C4-2B (cell line): ENCODE measurements around the gene EFNA3.

ENCODE experiments used
- H3K27ac ChIP-seq: fragments of 450-650 bp; 2 replicates; pipeline ENCODE4 v1.5.1; 2017
- CTCF ChIP-seq: fragments of 450-650 bp; conservative IDR thresholded peaks from 2 replicates; pipeline ENCODE4 v1.5.1; 2017; ENCODE audit warnings: mild to moderate bottlenecking
- ZFX ChIP-seq: fragments of 450-650 bp; IDR thresholded peaks from 2 replicates; pipeline ENCODE4 v1.6.1; 2017

EFNA3 gene

GRCh38 chr1:155120253-155120652 lies 41.6 kb downstream of the EFNA3 start:
- peak overlapping the region; percentile 39 for H3K27ac ChIP-seq
- TF ChIP-seq CTCF = no peak
- no peak for TF ChIP-seq ZFX

- H3K27ac ChIP-seq = peak overlapping the region; percentile 39; the same call in 1 of the 2 replicates
- no peak for TF ChIP-seq ZFX
- TF ChIP-seq CTCF = no peak
Observed at GRCh38 chr1:155121249-155121648, 42.6 kb downstream of the EFNA3 start.

DNA sequence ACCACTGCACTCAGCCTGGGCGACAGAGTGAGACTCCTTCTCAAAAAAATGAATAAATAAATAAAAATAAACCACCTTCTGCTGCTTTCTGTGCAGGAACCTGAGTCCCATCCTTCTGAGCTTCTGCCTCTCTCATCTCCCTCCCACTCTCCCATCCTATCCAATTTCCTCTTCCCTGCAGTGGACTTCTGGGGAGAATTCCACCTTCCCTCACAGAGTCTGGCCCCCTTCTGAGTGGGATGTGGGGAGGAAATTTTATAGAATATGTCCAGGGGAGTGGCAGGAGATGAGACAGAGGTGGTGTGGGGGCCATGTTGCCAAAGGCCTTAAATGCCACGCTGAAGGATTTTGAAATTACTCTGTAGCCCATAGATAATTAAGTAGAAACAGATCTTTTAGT lies 43.7 kb downstream of the EFNA3 start:
- H3K27ac ChIP-seq = no peak overlapping the region
- TF ChIP-seq ZFX = no peak
- no peak for TF ChIP-seq CTCF

GRCh38 chr1:155123801-155124200 lies 45.2 kb downstream of the EFNA3 start:
- TF ChIP-seq CTCF = no peak
- no peak for TF ChIP-seq ZFX
- H3K27ac ChIP-seq = peak overlapping the region; percentile 95

- TF ChIP-seq CTCF = no peak
- TF ChIP-seq ZFX = no peak
- H3K27ac ChIP-seq = peak overlapping the region; percentile 95
Observed at GRCh38 chr1:155124503-155125463, 46.1 kb downstream of the EFNA3 start.

DNA sequence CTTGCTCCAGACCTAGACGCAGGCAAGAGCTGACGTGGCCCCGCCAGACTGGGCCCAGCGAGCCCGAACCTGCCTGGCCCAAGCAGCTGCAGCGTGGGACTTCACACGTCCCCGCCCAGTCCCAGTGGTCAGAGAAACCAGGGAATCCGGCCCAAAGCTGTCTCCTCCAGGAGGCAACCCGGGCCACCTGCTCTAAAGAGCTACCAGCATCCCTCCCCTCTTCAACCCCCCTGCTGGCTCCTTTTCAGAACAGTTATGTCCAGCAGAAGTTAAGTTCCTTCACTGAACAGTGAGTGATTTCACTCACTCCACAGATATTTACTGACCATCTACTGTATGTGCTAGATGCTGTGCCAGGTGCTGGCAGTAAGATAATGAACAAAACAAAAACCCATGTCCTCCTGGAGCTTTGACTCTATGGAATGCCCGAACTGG lies 46.9 kb downstream of the EFNA3 start:
- H3K27ac ChIP-seq = peak overlapping the region; percentile 95
- TF ChIP-seq ZFX (no peak), CTCF (no peak)

- H3K27ac ChIP-seq = peak overlapping the region; percentile 95
- TF ChIP-seq CTCF (no peak), ZFX (peak; percentile 60; the same call in 1 of the 2 replicates)
Observed at GRCh38 chr1:155125946-155126555, 47.4 kb downstream of the EFNA3 start.
